HTERT RPE-1 (cell line): ENCODE measurements around the gene APOM.

Source experiments
- in situ Hi-C: fragments of 300-500 bp; cut with MboI; formaldehyde crosslinking; loops from 4 replicates; pipeline ENCODE4 v1.14.3; 2020; ENCODE audit warnings: low sequenced_read_pairs

Gene APOM

DNA sequence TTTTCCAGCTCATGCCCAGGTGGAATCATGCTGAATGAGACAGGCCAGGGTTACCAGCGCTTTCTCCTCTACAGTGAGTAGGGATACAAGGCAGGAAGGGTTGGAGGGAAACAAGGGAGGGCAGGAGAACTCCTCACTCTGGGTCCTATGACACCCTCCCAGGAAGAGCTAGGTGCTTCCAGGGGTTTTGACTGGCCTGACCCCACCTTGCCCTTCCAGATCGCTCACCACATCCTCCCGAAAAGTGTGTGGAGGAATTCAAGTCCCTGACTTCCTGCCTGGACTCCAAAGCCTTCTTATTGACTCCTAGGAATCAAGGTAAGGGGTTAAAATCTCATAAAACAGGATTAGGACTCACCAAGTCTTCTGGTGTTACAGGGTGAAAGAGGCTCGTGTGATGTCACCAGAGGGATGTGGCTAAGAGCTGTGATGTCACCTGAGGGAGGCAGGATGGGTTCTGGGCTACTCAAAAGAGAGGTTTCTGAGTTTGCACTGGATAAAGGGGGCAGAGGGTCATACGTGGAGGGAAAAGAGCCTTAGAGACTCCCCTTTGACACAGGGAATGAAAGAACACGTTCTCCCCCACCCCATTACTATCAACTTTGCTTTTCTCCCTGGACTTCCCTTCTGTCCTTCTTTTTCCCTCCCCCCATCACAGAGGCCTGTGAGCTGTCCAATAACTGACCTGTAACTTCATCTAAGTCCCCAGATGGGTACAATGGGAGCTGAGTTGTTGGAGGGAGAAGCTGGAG is 1.9 kb downstream of the APOM start:
- in situ Hi-C loops = no loop called here

DNA sequence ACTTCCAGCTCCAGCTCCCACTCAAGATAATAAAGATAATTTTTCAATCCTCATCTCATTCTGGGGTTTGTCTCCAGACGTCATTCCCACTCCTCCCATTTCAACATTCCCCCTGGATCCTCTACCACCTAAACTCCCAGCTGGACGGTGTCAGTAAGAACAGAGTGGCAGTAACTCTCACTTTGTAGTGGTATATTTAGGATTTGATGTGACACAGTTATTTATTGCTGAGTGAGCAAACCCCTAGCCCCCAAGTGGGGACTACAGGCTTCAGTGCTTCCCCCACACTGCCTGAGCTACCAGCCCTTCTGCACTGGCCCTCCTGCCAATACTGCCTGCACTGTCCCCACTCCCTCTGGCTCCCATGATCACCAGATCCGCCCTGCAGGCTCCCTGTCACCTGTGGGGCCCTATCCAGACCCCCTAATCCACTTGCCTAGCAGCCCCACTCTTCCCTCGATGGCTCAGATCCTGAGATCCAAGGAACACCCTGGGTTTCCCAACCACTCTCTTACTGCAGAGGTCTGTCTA is 2.5 kb downstream of the APOM start:
- in situ Hi-C loops = no loop called here

DNA sequence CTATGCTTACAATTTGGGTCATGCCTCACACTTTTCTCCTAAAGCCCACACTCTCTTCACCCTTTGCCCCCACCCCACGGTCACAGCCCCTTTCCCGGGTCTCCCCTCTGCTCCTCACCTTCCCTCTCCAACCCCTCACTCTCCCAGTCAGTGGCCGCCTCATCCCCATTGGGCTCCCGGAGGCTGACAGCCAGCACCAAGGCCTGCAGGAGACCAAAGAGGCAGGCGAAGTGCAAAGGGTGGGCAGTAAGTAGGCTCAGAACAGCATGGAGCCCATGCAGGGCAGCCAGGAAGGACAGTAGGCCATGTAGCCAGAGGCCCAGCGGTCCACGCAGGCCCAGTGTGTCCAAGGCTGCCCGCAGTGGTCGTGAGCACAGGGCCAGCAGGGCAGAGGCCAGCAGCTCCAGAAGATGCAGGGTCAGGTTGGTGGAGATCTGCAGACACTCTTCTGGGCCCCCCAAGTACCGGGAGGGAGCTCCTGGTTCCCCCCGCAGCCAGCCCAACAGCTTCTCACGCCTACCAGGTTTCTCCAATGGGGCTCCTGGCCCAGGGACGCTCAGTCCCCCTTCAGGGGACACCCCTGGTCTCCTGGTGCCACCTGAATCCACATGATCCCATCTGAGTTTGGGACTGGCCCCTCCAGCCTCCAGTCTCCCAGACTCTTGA is 3.4 kb downstream of the APOM start:
- in situ Hi-C loops = no loop called here

DNA sequence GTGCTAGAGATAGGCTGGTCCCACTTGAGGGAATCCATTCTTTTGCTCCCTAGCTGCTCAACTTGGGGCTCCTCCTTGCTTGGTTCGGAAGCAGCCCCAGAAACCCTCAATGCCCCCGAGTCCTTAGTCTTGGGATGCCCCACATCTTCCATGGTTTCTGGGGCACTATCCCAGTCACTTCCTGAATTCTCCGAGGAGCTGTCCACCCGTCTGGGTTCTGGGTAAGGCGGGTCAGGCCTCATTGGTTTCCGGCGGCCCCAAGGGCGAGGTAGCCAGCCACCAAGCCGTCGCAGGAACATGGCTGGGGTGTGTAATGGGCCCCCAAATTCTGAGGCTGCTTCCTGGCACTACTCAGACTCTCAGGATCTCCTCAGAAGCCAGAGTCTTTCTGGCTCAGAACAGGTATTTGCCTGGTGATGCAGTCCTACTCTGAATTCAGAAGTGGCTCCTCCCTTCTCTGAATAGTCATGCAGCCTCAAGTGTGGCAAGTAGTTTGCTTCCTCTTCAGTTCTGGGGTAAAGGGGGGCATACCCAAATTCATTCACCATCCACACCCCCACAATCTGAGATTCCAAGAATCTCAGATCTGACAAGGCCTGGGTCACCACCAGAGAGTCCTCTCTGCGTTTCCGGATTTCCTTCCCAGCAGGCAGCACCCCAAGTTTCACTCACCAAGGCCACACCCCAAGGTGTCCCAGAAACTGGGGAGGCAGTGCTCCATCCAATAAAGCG is 4.1 kb downstream of the APOM start:
- in situ Hi-C loops = no loop called here

DNA sequence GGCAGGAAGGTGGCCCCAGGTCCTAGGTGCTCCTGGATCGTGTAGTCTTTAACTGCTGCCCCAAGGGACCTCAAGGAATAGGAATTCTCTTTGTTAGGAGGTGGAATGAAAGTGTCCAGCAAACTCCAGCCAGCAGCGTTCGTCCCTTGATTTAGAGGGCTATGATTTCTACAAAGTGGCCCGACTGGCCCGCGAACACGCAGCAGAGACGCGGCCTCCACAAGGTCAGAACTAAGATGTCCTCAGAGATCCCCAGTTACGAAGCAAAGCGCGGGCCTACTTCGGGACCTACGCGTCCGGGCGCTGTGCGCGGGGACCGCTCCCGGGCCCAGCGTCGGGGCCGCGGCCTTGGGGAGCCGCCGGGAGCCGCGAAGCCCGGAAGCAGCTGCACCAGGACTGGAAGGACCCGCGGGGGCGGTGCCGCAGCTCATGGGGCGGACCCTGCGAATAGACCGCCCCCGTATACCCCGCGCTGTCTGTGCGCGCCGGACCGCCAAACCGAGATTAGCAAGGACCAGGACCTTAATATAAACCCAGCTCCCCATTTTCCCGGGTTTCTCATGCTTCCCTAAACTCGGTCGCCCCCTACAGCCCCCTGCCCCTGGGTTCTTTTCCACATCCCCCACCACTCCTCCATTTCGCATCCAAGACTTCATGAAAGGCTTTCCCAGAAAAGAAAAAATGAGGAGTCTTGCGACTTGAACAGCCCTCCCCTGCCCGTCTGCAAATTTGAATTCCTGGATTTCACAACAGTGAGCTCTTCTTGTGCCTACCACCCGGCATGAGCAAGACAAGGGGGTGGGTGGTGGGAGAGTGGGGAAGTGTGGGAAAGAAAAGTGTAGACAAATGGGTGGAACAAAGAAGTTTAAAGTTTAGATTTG is 4.9 kb downstream of the APOM start, which contains the start of gene C6orf47:
Gene C6orf47, minus strand, starts transcription at position 398 of the 881 bp plus-strand sequence. CDS start 831 bp downstream, outside the sequence.
- in situ Hi-C loops = no loop called here

DNA sequence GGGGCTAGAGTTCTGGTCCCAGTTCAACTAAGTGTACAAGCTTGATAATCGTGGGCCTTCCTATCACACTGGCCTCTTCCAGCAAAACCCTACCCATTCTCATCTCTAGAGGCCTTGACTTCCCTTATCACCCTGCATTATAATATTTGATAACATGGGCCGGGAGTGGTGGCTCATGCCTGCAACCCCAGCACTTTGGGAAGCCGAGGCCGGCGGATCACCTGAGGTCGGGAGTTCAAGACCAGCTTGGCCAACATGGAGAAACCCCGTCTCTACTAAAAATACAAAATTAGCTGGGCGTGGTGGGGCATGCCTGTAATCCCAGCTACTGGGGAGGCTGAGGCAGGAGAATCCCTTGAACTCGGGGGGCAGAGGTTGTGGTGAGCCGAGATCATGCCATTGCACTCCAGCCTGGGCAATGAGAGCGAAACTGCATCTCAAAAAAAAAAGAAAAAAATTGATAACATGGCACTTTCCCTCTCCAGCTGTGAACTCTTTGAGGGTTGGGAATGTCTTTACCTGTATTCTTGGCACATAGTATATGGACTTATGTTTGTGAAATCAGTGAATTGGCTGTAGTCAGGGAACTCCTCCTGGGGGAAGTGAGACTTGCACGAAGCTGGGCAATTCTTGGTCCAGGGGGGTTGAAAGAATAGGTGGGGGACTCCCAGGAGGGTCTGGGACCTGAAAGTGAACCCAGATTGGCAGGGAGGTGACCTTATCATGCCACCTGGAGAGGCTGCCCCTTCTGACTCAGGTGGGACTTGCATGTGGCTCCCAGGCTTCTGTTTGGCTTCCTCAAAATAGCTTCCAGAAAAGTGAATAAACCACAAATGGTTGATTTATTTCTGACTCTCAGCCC is 5.8 kb downstream of the APOM start:
- in situ Hi-C loops = no loop called here

DNA sequence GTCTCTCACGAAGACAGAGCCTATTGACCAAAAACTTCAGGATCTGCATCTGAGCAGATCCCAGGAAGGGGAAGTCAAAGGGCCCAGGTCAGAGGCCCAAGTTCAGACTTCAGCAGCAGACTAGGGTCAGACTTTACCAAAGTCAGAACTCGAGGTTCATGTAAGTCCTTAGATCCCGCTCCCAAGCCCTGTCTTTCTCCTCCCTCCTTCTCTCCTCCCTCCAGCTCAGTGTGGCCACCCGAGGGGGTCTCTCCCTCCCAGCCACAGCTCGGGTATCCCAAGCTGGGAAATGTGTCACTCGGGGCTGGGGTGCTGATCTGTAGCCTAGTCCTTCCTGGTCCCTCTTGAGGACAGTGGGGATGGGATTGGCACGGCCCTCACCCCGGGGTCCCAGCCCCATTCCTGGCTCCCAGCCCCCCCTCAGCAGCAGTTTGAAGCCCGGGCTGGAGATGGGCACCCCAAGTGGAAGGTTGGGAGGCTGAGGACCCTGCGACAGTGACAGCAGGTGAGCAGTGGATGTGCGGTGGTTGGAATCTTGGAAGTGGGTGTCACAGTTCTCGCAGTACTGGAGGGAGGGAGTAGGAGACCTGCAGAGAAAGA is 6.5 kb downstream of the APOM start:
- in situ Hi-C loops = no loop called here

DNA sequence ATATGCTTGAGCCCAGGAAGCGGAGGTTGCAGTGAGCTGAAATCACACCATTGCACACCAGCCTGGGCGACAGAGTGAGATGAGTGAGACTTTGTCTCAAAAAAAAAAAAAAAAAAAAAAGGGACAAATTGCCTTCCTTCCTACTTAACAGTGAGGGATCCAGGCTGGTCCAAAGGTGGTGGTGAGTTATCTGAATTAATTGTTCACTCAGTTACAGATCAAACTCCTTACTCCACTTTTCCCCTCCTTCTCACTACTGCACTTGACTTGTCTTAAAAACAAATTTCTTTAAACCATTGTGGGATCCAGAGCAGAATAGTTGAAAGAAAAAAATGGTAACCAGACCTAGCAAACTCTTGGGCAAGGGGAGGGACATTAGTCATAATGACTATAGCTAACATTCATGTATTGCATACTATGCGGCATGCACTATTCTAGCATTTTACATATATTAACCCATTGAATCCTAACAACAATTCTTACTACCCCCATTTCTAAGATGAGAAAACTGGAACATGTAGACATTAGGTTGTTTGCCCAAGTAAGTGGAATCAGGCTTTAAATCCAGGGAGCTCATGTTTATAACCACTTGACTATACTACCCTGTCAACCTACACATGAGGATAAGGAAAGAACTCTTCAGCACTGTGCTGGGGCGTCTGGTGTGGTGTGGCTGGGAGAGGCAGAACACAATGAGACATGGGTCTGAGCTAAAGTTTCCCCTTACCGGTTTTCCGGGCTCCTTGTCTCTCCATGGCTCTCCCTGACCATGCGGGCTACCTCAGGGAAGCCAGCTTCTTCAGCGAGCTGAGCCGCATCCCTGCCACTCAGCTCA is 7.6 kb downstream of the APOM start:
- in situ Hi-C loops = no loop called here

DNA sequence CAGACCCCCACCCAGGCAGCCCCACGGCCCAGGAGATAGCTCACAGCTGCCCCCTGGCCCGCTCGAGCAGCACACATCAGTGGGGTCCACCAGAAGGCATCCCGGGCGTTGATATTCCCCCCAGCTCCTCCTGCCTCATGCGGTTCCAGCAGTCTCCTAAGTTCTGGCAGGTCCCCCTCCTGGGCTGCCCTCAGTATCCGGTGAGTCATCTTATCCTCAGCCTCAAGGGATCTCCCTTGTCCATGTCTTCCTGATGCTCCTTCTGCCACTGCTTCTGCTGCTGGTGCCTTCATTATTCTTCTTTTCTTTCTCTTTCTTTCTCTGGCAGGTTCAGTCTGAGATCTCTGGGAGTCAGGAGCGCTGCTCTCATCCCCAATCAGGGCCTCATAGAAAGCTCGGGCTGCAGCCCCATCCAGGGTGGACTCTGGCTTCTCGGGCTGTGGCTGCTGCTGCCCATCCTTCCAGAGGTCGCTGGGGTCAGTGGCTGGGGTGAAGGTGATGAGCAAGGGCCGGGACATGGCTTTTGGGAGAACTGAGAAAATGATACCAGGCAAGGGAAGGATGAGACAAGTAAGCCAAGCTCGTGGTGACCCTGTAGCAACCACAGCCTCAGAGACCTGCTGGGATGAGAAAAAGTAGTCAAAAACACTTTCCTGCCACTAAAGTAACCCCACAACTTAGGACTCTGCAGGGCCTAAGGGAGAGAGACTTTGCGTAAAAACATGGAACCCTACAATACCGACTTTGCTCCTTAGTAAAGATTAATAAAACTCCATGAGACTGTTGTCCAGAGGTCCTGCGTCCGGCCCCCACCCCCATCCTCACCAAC is 8.5 kb downstream of the APOM start:
- in situ Hi-C loops = no loop called here

DNA sequence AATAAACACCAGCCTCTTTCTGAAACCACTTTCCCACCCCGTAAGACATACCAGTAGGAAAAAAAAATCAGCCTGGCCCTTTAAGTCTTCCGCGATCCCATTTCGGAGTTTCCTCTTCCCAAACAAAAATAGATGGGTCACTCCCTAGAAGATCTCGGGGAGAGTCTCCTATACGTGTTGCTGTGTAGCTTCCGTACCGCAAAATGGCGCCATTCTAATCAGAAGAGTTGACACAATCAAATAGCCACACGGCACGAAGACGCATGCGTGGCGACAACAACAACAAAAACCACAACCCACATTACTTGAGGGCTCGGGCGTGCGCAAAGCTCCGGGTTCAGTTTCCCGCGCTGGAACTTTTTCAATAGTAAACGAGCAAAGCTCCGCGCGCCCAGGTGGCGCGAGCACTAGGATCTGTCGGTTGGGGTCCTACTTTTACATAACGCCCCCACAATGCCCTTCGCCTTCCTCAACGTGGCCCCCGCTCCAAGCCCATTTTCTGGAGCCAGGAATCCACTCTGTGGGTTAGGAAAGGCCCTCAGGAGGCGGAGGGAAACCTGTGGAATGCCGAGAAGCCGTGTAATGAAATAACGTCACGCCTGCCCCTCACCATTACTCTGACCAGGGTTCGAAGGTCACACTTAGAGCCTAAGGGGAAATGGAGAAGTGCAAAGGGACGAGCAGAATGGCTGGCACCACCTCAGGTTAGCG is 9.3 kb downstream of the APOM start, which contains the start of gene GPANK1:
Gene GPANK1, minus strand, starts transcription at position 208 of the 711 bp plus-strand sequence. CDS start 519 bp downstream, outside the sequence.
- in situ Hi-C loops = no loop called here

DNA sequence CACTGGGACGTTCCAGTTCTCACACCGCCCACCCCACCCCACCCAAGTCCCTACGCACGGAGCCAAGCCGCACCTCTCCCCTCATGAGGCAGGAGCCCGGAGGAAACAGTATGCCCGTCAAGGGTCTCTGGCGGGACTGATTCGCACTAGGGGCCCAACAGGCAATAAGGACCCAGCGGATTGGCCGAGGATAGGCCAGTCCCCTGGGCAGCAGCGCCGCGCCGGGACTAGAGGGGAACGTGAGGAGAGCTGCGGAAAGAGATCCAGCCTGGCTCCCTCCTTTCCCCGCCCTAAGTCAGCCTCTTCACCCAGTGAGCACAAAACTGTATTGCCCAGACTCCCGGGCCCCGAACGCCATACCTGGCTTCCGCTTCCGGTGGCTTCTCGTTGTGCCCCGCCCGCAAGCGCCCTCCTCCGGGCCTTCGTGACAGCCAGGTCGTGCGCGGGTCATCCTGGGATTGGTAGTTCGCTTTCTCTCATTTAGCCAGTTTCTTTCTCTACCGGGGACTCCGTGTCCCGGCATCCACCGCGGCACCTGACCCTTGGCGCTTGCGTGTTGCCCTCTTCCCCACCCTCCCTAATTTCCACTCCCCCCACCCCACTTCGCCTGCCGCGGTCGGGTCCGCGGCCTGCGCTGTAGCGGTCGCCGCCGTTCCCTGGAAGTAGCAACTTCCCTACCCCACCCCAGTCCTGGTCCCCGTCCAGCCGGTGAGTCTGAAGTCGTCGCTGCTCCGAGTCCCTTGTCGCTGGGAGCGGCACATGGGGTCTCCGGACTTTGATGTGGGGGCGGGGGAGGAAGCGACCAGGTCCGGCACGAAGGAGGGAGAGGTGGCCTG is 10.0 kb downstream of the APOM start, which contains the start of gene CSNK2B:
Gene CSNK2B, plus strand, starts transcription at position 580 of the 836 bp plus-strand sequence. CDS start 752 bp downstream, outside the sequence.
- in situ Hi-C loops = no loop called here

DNA sequence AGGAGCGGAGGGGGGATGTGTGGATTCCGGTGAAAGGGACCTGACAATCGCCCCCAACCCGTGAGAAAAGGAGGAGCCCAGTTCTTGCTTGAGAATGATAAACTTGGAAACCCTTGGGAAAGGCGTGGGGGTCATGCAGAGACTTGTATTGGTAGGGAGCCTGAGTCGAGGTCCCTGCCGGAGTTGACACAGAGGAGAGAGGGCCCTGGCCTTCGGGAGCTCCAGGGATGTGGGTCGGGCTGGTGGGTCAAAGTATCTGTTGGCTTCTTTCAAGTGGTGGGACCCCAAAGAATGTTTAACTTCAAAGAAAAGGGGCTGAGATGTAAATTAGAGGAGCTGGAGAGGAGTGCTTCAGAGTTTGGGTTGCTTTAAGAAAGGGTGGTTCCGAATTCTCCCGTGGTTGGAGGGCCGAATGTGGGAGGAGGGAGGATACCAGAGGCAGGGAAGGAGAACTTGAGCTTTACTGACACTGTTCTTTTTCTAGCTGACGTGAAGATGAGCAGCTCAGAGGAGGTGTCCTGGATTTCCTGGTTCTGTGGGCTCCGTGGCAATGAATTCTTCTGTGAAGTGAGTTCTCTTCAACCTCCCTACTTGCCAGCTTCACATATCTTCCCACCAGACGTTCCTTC is 10.8 kb downstream of the APOM start:
- in situ Hi-C loops = no loop called here

DNA sequence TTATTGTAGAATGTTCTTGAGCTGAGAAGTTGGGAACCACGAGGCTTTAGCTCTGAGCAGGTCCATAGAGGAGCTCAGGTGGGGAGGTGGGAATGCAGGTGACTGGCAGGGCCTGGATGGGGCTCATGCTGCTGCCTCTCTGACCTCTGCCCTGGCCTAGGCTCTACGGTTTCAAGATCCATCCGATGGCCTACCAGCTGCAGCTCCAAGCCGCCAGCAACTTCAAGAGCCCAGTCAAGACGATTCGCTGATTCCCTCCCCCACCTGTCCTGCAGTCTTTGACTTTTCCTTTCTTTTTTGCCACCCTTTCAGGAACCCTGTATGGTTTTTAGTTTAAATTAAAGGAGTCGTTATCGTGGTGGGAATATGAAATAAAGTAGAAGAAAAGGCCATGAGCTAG is 14.0 kb downstream of the APOM start, which contains the start of gene LY6G5B:
Gene LY6G5B, plus strand, starts transcription at position 301 of the 400 bp plus-strand sequence. CDS start 975 bp downstream, outside the sequence.
- in situ Hi-C loops = no loop called here

DNA sequence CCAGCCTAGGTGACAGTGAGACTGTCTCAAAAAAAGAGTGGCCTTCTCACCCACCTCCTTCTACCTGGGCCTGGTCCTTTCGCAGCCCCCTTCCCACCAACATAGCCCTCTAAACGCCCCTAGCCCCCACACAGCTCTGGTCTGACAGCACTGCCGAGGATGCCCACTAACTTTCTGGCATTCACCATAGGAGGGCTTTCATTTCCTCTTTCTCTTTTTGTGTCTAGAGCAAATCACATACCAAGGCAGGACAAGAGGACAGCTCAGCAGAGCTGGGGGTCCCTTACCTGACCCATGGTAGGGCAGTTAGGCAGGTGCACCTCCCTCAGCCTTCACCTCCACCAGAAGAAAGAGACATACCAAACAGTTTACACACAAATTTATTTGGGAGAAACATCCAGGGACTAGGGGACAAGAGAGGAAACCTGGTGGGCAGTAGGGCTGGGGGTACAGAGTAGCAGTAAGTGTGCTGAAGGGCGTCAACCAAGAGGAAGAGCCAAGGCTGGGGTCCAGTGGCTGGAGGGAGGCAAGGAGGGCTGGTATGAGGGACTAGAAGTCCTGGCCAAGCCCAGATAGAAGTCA is 20.7 kb downstream of the APOM start:
- in situ Hi-C loops = no loop called here

DNA sequence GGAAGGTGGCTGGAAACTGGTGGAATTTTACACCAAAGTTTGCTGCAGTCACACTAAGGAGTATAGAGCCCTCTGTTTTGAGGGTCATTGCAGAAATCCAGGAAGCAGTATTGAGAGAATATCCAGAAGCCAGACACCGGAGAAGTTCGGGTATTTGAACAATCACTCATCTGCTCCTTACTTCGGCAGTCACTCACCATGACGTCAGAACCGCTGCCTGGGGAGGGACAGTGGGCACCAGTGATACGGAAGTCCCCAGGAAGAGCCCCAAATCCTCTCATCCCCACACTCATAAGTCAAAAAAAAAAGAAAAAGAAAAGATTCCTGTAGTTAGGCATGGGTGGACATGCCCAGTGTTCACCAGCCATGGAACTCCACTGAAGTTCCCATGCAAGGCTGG is 21.2 kb downstream of the APOM start:
- in situ Hi-C loops = no loop called here
